ENCODE results near the gene CADPS2.

CADPS2 gene

GRCh38 chr7:122756860-122757259 lies 129.4 kb downstream of the CADPS2 start:
- TF ChIP-seq ZBTB7A (IDR thresholded peaks at IDR 0.05; ENCODE audit: low read depth) (no peak), TEAD4 (IDR thresholded peaks at IDR 0.05) (no peak), CEBPB (IDR thresholded peaks at IDR 0.05) (no peak), RAD21 (IDR thresholded peaks at IDR 0.05; ENCODE audit: low read depth) (no peak), NFIC (IDR thresholded peaks at IDR 0.05) (no peak), MAX (IDR thresholded peaks at IDR 0.05) (no peak), TCF12 (IDR thresholded peaks at IDR 0.05; ENCODE audit: low read depth) (no peak), EGR1 (IDR thresholded peaks at IDR 0.05) (no peak)

- TF ChIP-seq FOXM1 (IDR thresholded peaks at IDR 0.05; ENCODE audit: borderline replicate concordance, low read depth) (no peak), TAF1 (IDR thresholded peaks at IDR 0.05; ENCODE audit: low read depth) (no peak), TEAD4 (IDR thresholded peaks at IDR 0.05) (no peak), CEBPB (IDR thresholded peaks at IDR 0.05) (no peak), NFIC (IDR thresholded peaks at IDR 0.05) (no peak), MAX (IDR thresholded peaks at IDR 0.05) (no peak), RAD21 (IDR thresholded peaks at IDR 0.05; ENCODE audit: low read depth) (no peak), EP300 (IDR thresholded peaks at IDR 0.05; ENCODE audit: borderline replicate concordance) (no peak), CREB1 (IDR thresholded peaks at IDR 0.05; ENCODE audit: low read depth) (no peak), REST (IDR thresholded peaks at IDR 0.05; ENCODE audit: low read depth) (no peak), TCF12 (IDR thresholded peaks at IDR 0.05; ENCODE audit: low read depth) (no peak), ZBTB7A (IDR thresholded peaks at IDR 0.05; ENCODE audit: low read depth) (no peak)
These were observed 130.6 kb downstream of the CADPS2 start for GRCh38 chr7:122755696-122756095.

- TF ChIP-seq REST (IDR thresholded peaks at IDR 0.05; ENCODE audit: low read depth) (no peak), EGR1 (IDR thresholded peaks at IDR 0.05) (no peak), RAD21 (IDR thresholded peaks at IDR 0.05; ENCODE audit: low read depth) (no peak), CREB1 (IDR thresholded peaks at IDR 0.05; ENCODE audit: low read depth) (no peak)
These were observed 133.7 kb downstream of the CADPS2 start for GRCh38 chr7:122752583-122752982.

GRCh38 chr7:122750389-122750788 lies 135.9 kb downstream of the CADPS2 start:
- no peak for TF ChIP-seq TCF12 (IDR thresholded peaks at IDR 0.05; ENCODE audit: low read depth)
- no peak for TF ChIP-seq NFIC (IDR thresholded peaks at IDR 0.05)
- no peak for TF ChIP-seq EGR1 (IDR thresholded peaks at IDR 0.05)
- no peak for TF ChIP-seq REST (IDR thresholded peaks at IDR 0.05; ENCODE audit: low read depth)
- no peak for TF ChIP-seq TAF1 (IDR thresholded peaks at IDR 0.05; ENCODE audit: low read depth)
- TF ChIP-seq YY1 (IDR thresholded peaks at IDR 0.05; ENCODE audit: low read depth): no peak

- TF ChIP-seq NFIC (IDR thresholded peaks at IDR 0.05): no peak
- TF ChIP-seq FOXM1 (IDR thresholded peaks at IDR 0.05; ENCODE audit: borderline replicate concordance, low read depth): no peak
- no peak for TF ChIP-seq YY1 (IDR thresholded peaks at IDR 0.05; ENCODE audit: low read depth)
- TF ChIP-seq MAX (IDR thresholded peaks at IDR 0.05): no peak
- no peak for TF ChIP-seq TCF12 (IDR thresholded peaks at IDR 0.05; ENCODE audit: low read depth)
- no peak for TF ChIP-seq CEBPB (IDR thresholded peaks at IDR 0.05)
- no peak for TF ChIP-seq CREB1 (IDR thresholded peaks at IDR 0.05; ENCODE audit: low read depth)
- TF ChIP-seq ZBTB7A (IDR thresholded peaks at IDR 0.05; ENCODE audit: low read depth): no peak
- no peak for TF ChIP-seq TAF1 (IDR thresholded peaks at IDR 0.05; ENCODE audit: low read depth)
- TF ChIP-seq USF1 (IDR thresholded peaks at IDR 0.05): no peak
- no peak for TF ChIP-seq EGR1 (IDR thresholded peaks at IDR 0.05)
- no peak for TF ChIP-seq TEAD4 (IDR thresholded peaks at IDR 0.05)
These were observed 138.1 kb downstream of the CADPS2 start for GRCh38 chr7:122748195-122748594.
